ENCODE results near the gene ZSCAN23. TPM values are rescaled to one million over a fixed set of nuclear protein-coding genes. Genes with fewer than 3 reads are reported as not detected.

The ZSCAN23 gene
- polyA plus RNA-seq, 1 of the 3 experiments (the other 2 are of a cell fraction) = 2.1 TPM

DNA sequence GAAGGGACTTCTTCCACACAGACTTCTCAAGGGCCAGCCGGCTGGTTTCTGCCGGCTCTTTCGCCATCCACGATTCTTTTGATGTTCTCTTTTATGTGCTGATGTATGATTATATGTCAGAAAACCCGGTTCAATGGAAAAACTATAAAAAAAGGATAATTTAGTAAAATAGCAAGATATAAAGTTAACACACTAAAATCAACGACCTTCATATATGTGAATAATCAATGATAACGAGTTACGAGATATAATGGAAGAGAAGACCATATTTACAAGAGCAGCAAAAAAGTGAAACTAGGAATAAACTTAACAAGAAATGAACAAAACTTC is 43.2 kb downstream of the ZSCAN23 start:
- H3K9ac ChIP-seq = peak overlapping the region; percentile 88
- H3K4me3 ChIP-seq (ENCODE audit: low read depth in 2 of 2, low read length in 1 of 2) = peak overlapping the region; percentile 83 to 98
- no peak for DNase-seq
- H4K20me1 ChIP-seq (ENCODE audit: insufficient read depth) = no peaks in the 10 kb centered on the region
- H3K9me2 ChIP-seq = no peaks in the 10 kb centered on the region
- peaks cover 10 to 13% of the 10 kb centered on the region in 2 experiments; a peak in 3 of 4 replicates for H3K4me1 ChIP-seq (ENCODE audit: control insufficient read depth in 1 of 2, insufficient read depth in 2 of 2, low read depth in 1 of 2, low read length in 1 of 2)
- CTCF ChIA-PET = interaction anchor here (2.5 kb wide), 1 partner anchor 44 kb away, joined by 5 read pairs; no protein-coding TSS in a partner anchor
- POLR2A ChIA-PET = interaction anchor here (0.6 to 1.5 kb wide), 2 partner anchors 187 to 296 kb away, joined by 3 to 6 read pairs; a partner anchor contains a TSS
- peaks cover 43% of the 10 kb centered on the region for H3K79me2 ChIP-seq (ENCODE audit: insufficient read depth)
- H3K4me2 ChIP-seq = peak overlapping the region; percentile 92
- peak overlapping the region; percentile 100 for H2AFZ ChIP-seq (ENCODE audit: low read depth)
- peak overlapping the region; percentile 65 to 96 for H3K27ac ChIP-seq (ENCODE audit: low read depth in 2 of 2, low read length in 1 of 2)
- H3K36me3 ChIP-seq (replicated peaks in 1 of 2; ENCODE audit: control insufficient read depth in 1 of 2, insufficient read depth in 2 of 2, low read length in 1 of 2) = peaks cover 9 to 22% of the 10 kb centered on the region in 2 experiments
- TF ChIP-seq RXRA (IDR thresholded peaks at IDR 0.05; ENCODE audit: borderline replicate concordance, low read depth) (no peak), ELF1 (IDR thresholded peaks at IDR 0.05) (no peak)
- TF ChIP-seq, protein P1, sequence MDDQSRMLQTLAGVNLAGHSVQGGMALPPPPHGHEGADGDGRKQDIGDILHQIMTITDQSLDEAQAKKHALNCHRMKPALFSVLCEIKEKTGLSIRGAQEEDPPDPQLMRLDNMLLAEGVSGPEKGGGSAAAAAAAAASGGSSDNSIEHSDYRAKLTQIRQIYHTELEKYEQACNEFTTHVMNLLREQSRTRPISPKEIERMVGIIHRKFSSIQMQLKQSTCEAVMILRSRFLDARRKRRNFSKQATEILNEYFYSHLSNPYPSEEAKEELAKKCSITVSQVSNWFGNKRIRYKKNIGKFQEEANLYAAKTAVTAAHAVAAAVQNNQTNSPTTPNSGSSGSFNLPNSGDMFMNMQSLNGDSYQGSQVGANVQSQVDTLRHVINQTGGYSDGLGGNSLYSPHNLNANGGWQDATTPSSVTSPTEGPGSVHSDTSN (IDR thresholded peaks at IDR 0.05) = no peak
- H3K27me3 ChIP-seq (ENCODE audit: insufficient read depth) = no peaks in the 10 kb centered on the region
- H3K9me3 ChIP-seq = no peaks in the 10 kb centered on the region
- WGBS (ENCODE audit: low lambda C conversion rate) = 7% methylated on average over 8 of the region's 8 CpGs
- H3F3A ChIP-seq (replicated peaks; ENCODE audit: insufficient read depth) = peaks cover 12% of the 10 kb centered on the region

DNA sequence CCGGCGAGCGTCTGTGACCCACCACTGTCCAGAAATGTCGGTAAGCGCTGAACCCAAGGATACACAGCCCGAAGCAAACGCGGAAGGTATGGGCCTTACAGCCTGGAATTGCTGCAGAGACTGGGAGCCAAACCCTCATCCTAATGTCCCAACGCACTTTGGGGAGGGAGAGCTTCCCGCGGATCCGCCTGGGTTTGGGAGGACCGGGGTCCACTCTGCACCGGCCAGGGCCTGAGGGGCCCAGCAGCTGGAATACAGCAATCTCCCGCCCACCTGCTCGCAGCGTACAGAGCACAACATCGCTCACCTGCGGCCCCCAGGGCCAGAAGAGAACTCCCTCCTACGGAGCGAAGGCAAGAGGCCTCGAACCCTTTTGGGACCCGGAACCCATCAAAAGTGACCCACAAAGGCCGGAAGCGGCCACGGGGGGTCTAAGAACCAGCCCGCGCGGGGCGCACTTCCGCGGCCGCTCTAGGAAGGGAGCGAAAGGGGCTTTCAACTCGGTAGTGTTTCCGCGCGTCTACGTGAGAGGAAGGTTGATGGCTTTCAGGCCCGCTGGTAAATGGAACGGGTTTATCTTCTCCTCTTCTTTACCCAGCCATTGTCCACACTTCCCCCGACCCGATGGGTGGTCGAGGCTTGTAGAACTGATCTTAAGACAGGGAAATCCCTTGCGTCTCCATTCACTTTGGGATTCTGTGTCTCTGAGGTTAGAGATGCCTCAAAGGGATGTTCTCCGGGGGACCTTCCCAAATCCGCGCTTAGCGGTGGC is 43.8 kb downstream of the ZSCAN23 start, which contains the start of gene ZSCAN12:
TSS of gene ZSCAN12 (minus strand) at position 398 of the 772 bp plus-strand sequence. CDS start 1,342 bp downstream, outside the sequence.
- ChIA-PET POLR2A (interaction anchor here (0.5 to 1.5 kb wide), 5 partner anchors 44 to 295 kb away, joined by 3 to 6 read pairs (median 3); partner anchors contain the start of genes ZSCAN23 and ZSCAN26), CTCF (interaction anchor here (0.6 to 2.5 kb wide), 7 partner anchors 16 to 158 kb away, joined by 3 to 6 read pairs (median 3); partner anchors contain the start of gene ZSCAN26)
- Histone ChIP-seq H3K36me3 (replicated peaks in 1 of 2; ENCODE audit: control insufficient read depth in 1 of 2, insufficient read depth in 2 of 2, low read length in 1 of 2) (peaks cover 11 to 22% of the 10 kb centered on the region in 2 experiments), H4K20me1 (ENCODE audit: insufficient read depth) (no peaks in the 10 kb centered on the region; the same call in 1 of the 2 replicates), H3K27ac (ENCODE audit: low read depth in 2 of 2, low read length in 1 of 2) (peak within 1 kb of the TSS; percentile 65 to 96), H3K4me3 (ENCODE audit: low read depth in 2 of 2, low read length in 1 of 2) (peak within 1 kb of the TSS; percentile 83 to 98), H3K9me3 (no peaks in the 10 kb centered on the region), H3F3A (replicated peaks; ENCODE audit: insufficient read depth) (peaks cover 12% of the 10 kb centered on the region), H3K79me2 (ENCODE audit: insufficient read depth) (peaks cover 48% of the 10 kb centered on the region), H3K4me2 (peak within 1 kb of the TSS; percentile 92), H2AFZ (ENCODE audit: low read depth) (peak within 1 kb of the TSS; percentile 100), H3K27me3 (ENCODE audit: insufficient read depth) (no peaks in the 10 kb centered on the region), H3K9me2 (no peaks in the 10 kb centered on the region), H3K4me1 (ENCODE audit: control insufficient read depth in 1 of 2, insufficient read depth in 2 of 2, low read depth in 1 of 2, low read length in 1 of 2) (peaks cover 11 to 13% of the 10 kb centered on the region in 2 experiments; a peak in 3 of 4 replicates), H3K9ac (peak within 1 kb of the TSS; percentile 88)
- WGBS (ENCODE audit: low lambda C conversion rate) = 1% methylated on average over 20 of the region's 49 CpGs
- DNase-seq = peak; percentile 85
- TF ChIP-seq GATA2 (CRISPR knock-in tag; IDR thresholded peaks at IDR 0.05) = no peak
- TF ChIP-seq FOSL2 (IDR thresholded peaks at IDR 0.05; ENCODE audit: borderline replicate concordance, low read depth) = no peak
- TF ChIP-seq MEF2A (IDR thresholded peaks at IDR 0.05; ENCODE audit: borderline replicate concordance, low read depth) = no peak
- peak; percentile 96 for TF ChIP-seq TAF1 (IDR thresholded peaks at IDR 0.05; ENCODE audit: borderline replicate concordance, low read depth, low read length)
- TF ChIP-seq RAD21 (IDR thresholded peaks at IDR 0.05; ENCODE audit: low read length) = no peak
- peak; percentile 98 for TF ChIP-seq POLR2AphosphoS5 (IDR thresholded peaks at IDR 0.05; ENCODE audit: low read depth, low read length)
- TF ChIP-seq, protein P2, sequence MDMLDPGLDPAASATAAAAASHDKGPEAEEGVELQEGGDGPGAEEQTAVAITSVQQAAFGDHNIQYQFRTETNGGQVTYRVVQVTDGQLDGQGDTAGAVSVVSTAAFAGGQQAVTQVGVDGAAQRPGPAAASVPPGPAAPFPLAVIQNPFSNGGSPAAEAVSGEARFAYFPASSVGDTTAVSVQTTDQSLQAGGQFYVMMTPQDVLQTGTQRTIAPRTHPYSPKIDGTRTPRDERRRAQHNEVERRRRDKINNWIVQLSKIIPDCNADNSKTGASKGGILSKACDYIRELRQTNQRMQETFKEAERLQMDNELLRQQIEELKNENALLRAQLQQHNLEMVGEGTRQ (IDR thresholded peaks at IDR 0.05; ENCODE audit: borderline replicate concordance, low read depth, low read length) = no peak
- TF ChIP-seq, protein P3, sequence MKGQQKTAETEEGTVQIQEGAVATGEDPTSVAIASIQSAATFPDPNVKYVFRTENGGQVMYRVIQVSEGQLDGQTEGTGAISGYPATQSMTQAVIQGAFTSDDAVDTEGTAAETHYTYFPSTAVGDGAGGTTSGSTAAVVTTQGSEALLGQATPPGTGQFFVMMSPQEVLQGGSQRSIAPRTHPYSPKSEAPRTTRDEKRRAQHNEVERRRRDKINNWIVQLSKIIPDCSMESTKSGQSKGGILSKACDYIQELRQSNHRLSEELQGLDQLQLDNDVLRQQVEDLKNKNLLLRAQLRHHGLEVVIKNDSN (IDR thresholded peaks at IDR 0.05; ENCODE audit: borderline replicate concordance, low read depth) = peak; percentile 29; the same call in 1 of the 2 replicates
- TF ChIP-seq MXI1 (IDR thresholded peaks at IDR 0.05; ENCODE audit: low read depth, low read length) = peak; percentile 83
- TF ChIP-seq, protein P4, sequence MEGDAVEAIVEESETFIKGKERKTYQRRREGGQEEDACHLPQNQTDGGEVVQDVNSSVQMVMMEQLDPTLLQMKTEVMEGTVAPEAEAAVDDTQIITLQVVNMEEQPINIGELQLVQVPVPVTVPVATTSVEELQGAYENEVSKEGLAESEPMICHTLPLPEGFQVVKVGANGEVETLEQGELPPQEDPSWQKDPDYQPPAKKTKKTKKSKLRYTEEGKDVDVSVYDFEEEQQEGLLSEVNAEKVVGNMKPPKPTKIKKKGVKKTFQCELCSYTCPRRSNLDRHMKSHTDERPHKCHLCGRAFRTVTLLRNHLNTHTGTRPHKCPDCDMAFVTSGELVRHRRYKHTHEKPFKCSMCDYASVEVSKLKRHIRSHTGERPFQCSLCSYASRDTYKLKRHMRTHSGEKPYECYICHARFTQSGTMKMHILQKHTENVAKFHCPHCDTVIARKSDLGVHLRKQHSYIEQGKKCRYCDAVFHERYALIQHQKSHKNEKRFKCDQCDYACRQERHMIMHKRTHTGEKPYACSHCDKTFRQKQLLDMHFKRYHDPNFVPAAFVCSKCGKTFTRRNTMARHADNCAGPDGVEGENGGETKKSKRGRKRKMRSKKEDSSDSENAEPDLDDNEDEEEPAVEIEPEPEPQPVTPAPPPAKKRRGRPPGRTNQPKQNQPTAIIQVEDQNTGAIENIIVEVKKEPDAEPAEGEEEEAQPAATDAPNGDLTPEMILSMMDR (IDR thresholded peaks at IDR 0.05) = peak; percentile 72
- TF ChIP-seq, protein P5, sequence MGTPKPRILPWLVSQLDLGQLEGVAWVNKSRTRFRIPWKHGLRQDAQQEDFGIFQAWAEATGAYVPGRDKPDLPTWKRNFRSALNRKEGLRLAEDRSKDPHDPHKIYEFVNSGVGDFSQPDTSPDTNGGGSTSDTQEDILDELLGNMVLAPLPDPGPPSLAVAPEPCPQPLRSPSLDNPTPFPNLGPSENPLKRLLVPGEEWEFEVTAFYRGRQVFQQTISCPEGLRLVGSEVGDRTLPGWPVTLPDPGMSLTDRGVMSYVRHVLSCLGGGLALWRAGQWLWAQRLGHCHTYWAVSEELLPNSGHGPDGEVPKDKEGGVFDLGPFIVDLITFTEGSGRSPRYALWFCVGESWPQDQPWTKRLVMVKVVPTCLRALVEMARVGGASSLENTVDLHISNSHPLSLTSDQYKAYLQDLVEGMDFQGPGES (IDR thresholded peaks at IDR 0.05; ENCODE audit: low read depth, low read length) = no peak
- TF ChIP-seq, protein P6, sequence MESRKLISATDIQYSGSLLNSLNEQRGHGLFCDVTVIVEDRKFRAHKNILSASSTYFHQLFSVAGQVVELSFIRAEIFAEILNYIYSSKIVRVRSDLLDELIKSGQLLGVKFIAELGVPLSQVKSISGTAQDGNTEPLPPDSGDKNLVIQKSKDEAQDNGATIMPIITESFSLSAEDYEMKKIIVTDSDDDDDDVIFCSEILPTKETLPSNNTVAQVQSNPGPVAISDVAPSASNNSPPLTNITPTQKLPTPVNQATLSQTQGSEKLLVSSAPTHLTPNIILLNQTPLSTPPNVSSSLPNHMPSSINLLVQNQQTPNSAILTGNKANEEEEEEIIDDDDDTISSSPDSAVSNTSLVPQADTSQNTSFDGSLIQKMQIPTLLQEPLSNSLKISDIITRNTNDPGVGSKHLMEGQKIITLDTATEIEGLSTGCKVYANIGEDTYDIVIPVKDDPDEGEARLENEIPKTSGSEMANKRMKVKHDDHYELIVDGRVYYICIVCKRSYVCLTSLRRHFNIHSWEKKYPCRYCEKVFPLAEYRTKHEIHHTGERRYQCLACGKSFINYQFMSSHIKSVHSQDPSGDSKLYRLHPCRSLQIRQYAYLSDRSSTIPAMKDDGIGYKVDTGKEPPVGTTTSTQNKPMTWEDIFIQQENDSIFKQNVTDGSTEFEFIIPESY (IDR thresholded peaks at IDR 0.05; ENCODE audit: borderline replicate concordance, low read depth) = 0 out of 2 replicates have a peak, but pooled peaks have one; percentile 32
- no peak for TF ChIP-seq RFX5 (IDR thresholded peaks at IDR 0.05; ENCODE audit: low read length)
- no peak for TF ChIP-seq TEAD4 (IDR thresholded peaks at IDR 0.05; ENCODE audit: borderline replicate concordance, insufficient read depth)

All from SK-N-SH (cell line).